GM12878 (cell line): Measurements from ENCODE around the gene PLEKHM2. TPM values are rescaled to one million over a fixed set of nuclear protein-coding genes. Genes with fewer than 3 reads are reported as not detected.
A peak's percentile ranks its signal among the peaks of the same experiment; 100 is the strongest.

ENCODE experiments used
- ATF2 ChIP-seq: IDR thresholded peaks from 2 replicates; pipeline ENCODE4 v1.6.1; 2012; ENCODE audit warnings: low read length, inconsistent platforms
- E2F4 ChIP-seq: IDR thresholded peaks from 2 replicates; pipeline ENCODE4 v1.6.1; 2012; ENCODE audit warnings: low read depth, low read length, improper control_type of control experiment
- ETV6 ChIP-seq, 2 experiments: fragments of 450-650 bp in 1 of 2; IDR thresholded peaks in 1 of 2; conservative IDR thresholded peaks in 1 of 2; 2 replicates each; pipeline ENCODE4 v1.6.1; 2014; ENCODE audit warnings: antibody characterized with exemption in 1 of 2, borderline replicate concordance in 1 of 2, low read depth in 1 of 2, mild to moderate bottlenecking in 1 of 2, moderate library complexity in 1 of 2
- GABPA ChIP-seq: IDR thresholded peaks from 2 replicates; pipeline ENCODE4 v1.6.1; 2014; ENCODE audit warnings: antibody characterized with exemption, low read depth, mild to moderate bottlenecking, inconsistent platforms
- KDM1A ChIP-seq: fragments of 200-600 bp; sonication (generic); IDR thresholded peaks from 2 replicates; pipeline ENCODE4 v1.6.1; 2016; ENCODE audit warnings: borderline replicate concordance
- KLF5 ChIP-seq: fragments of 450-650 bp; IDR thresholded peaks from 2 replicates; pipeline ENCODE4 v1.6.1; 2014; ENCODE audit warnings: mild to moderate bottlenecking; ENCODE audit not compliant: partially characterized antibody
- RBBP5 ChIP-seq: fragments of 200-600 bp; sonication (generic); conservative IDR thresholded peaks from 2 replicates; pipeline ENCODE4 v1.6.1; 2016
- SMAD5 ChIP-seq: IDR thresholded peaks from 2 replicates; pipeline ENCODE4 v1.6.1; 2016; ENCODE audit warnings: antibody characterized with exemption, low read depth
- SRF ChIP-seq, 2 experiments: IDR thresholded peaks; 2 replicates each; pipeline ENCODE4 v1.6.1; 2011; ENCODE audit warnings: low read depth in 2 of 2, low read length in 2 of 2, mild to moderate bottlenecking in 1 of 2, moderate library complexity in 1 of 2
- STAT1 ChIP-seq: fragments of 450-650 bp; conservative IDR thresholded peaks from 2 replicates; pipeline ENCODE4 v1.6.1; 2014; ENCODE audit warnings: antibody characterized with exemption, mild to moderate bottlenecking
- TBL1XR1 ChIP-seq: IDR thresholded peaks from 2 replicates; pipeline ENCODE4 v1.6.1; 2012; ENCODE audit warnings: low read depth, low read length, improper control_type of control experiment
- ZNF384 ChIP-seq: IDR thresholded peaks from 2 replicates; pipeline ENCODE4 v1.6.1; 2012; ENCODE audit warnings: low read depth, mild to moderate bottlenecking, low read length, improper control_type of control experiment, borderline replicate concordance
- polyA plus RNA-seq, 11 experiments: library from polyadenylated mRNA; depleted of rRNA in 4 of 11; unstranded in 6 of 11; stranded (reverse) in 5 of 11; fragments of >200 nt; fragmentation: Nextera tagmentation in 4 of 11; fragmentation: Illumina TruSeq in 1 of 11; extraction: Ambion mirVana in 4 of 11; extraction: Trizol in 1 of 11; gene quantifications; 1 replicate in 1 of 11; 2 replicates in 10 of 11; pipeline versions ENCODE4 v1.2.1 to v1.2.3, GENCODE V29; 2011 to 2016; ENCODE audit warnings: inconsistent platforms in 2 of 11, missing spikeins in 2 of 11, low read depth in 1 of 11
- total RNA-seq, 4 experiments: library from RNA; depleted of rRNA in 3 of 4; stranded (reverse); fragments of >200 nt in 3 of 4; fragmentation: Illumina TruSeq in 1 of 4; extraction: Trizol in 1 of 4; gene quantifications; 2 replicates each; pipeline versions ENCODE4 v1.2.1 to v1.2.3, GENCODE V29; 2013 to 2021
- TF ChIP-seq, protein P1 (sequence below): fragments of 450-650 bp; IDR thresholded peaks from 2 replicates; pipeline ENCODE4 v1.6.1; 2017; ENCODE audit warnings: mild to moderate bottlenecking, moderate library complexity
- TF ChIP-seq, protein P2 (sequence below): fragments of 450-650 bp; formaldehyde crosslinking; IDR thresholded peaks from 2 replicates; pipeline ENCODE4 v1.4.0; 2020; ENCODE audit warnings: mild to moderate bottlenecking, moderate library complexity
- TF ChIP-seq, protein P3 (sequence below): fragments of 450-650 bp; IDR thresholded peaks from 2 replicates; pipeline ENCODE4 v1.6.1; 2017; ENCODE audit warnings: mild to moderate bottlenecking, moderate library complexity

PLEKHM2 gene
- total and polyA plus RNA-seq, 10 of the 15 experiments (the other 5 are each of a cell fraction or from before 2014, with no cell fraction given) = 0.37 to 55.2 (median 19.3) TPM

GRCh38 chr1:15696956-15697521 is 12.9 kb downstream of the PLEKHM2 start (continued):
- TF ChIP-seq, protein P1, sequence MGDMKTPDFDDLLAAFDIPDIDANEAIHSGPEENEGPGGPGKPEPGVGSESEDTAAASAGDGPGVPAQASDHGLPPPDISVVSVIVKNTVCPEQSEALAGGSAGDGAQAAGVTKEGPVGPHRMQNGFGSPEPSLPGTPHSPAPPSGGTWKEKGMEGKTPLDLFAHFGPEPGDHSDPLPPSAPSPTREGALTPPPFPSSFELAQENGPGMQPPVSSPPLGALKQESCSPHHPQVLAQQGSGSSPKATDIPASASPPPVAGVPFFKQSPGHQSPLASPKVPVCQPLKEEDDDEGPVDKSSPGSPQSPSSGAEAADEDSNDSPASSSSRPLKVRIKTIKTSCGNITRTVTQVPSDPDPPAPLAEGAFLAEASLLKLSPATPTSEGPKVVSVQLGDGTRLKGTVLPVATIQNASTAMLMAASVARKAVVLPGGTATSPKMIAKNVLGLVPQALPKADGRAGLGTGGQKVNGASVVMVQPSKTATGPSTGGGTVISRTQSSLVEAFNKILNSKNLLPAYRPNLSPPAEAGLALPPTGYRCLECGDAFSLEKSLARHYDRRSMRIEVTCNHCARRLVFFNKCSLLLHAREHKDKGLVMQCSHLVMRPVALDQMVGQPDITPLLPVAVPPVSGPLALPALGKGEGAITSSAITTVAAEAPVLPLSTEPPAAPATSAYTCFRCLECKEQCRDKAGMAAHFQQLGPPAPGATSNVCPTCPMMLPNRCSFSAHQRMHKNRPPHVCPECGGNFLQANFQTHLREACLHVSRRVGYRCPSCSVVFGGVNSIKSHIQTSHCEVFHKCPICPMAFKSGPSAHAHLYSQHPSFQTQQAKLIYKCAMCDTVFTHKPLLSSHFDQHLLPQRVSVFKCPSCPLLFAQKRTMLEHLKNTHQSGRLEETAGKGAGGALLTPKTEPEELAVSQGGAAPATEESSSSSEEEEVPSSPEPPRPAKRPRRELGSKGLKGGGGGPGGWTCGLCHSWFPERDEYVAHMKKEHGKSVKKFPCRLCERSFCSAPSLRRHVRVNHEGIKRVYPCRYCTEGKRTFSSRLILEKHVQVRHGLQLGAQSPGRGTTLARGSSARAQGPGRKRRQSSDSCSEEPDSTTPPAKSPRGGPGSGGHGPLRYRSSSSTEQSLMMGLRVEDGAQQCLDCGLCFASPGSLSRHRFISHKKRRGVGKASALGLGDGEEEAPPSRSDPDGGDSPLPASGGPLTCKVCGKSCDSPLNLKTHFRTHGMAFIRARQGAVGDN = peak; percentile 46; the same call in 1 of the 2 replicates
- TF ChIP-seq, protein P2, sequence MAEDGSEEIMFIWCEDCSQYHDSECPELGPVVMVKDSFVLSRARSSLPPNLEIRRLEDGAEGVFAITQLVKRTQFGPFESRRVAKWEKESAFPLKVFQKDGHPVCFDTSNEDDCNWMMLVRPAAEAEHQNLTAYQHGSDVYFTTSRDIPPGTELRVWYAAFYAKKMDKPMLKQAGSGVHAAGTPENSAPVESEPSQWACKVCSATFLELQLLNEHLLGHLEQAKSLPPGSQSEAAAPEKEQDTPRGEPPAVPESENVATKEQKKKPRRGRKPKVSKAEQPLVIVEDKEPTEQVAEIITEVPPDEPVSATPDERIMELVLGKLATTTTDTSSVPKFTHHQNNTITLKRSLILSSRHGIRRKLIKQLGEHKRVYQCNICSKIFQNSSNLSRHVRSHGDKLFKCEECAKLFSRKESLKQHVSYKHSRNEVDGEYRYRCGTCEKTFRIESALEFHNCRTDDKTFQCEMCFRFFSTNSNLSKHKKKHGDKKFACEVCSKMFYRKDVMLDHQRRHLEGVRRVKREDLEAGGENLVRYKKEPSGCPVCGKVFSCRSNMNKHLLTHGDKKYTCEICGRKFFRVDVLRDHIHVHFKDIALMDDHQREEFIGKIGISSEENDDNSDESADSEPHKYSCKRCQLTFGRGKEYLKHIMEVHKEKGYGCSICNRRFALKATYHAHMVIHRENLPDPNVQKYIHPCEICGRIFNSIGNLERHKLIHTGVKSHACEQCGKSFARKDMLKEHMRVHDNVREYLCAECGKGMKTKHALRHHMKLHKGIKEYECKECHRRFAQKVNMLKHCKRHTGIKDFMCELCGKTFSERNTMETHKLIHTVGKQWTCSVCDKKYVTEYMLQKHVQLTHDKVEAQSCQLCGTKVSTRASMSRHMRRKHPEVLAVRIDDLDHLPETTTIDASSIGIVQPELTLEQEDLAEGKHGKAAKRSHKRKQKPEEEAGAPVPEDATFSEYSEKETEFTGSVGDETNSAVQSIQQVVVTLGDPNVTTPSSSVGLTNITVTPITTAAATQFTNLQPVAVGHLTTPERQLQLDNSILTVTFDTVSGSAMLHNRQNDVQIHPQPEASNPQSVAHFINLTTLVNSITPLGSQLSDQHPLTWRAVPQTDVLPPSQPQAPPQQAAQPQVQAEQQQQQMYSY (CRISPR knock-in tag) = no peak
- TF ChIP-seq SRF (IDR thresholded peaks at IDR 0.05; ENCODE audit: low read depth in 2 of 2, low read length in 2 of 2) (peak; percentile 98), STAT1 (peak; percentile 11; the same call in 1 of the 2 replicates), RBBP5 (no peak), ETV6 (conservative IDR thresholded peaks at IDR 0.05 in 1 of 2, IDR thresholded peaks at IDR 0.05 in 1 of 2; ENCODE audit: borderline replicate concordance in 1 of 2, low read depth in 1 of 2) (peak in 1 of 2 experiments; percentile 94; a peak in 2 of 4 replicates), KDM1A (no peak), ATF2 (no peak; the same call in 1 of the 2 replicates), ZNF384 (no peak), KLF5 (no peak), TBL1XR1 (peak; percentile 42; the same call in 1 of the 2 replicates), SMAD5 (no peak), GABPA (no peak), E2F4 (no peak)
- TF ChIP-seq, protein P3, sequence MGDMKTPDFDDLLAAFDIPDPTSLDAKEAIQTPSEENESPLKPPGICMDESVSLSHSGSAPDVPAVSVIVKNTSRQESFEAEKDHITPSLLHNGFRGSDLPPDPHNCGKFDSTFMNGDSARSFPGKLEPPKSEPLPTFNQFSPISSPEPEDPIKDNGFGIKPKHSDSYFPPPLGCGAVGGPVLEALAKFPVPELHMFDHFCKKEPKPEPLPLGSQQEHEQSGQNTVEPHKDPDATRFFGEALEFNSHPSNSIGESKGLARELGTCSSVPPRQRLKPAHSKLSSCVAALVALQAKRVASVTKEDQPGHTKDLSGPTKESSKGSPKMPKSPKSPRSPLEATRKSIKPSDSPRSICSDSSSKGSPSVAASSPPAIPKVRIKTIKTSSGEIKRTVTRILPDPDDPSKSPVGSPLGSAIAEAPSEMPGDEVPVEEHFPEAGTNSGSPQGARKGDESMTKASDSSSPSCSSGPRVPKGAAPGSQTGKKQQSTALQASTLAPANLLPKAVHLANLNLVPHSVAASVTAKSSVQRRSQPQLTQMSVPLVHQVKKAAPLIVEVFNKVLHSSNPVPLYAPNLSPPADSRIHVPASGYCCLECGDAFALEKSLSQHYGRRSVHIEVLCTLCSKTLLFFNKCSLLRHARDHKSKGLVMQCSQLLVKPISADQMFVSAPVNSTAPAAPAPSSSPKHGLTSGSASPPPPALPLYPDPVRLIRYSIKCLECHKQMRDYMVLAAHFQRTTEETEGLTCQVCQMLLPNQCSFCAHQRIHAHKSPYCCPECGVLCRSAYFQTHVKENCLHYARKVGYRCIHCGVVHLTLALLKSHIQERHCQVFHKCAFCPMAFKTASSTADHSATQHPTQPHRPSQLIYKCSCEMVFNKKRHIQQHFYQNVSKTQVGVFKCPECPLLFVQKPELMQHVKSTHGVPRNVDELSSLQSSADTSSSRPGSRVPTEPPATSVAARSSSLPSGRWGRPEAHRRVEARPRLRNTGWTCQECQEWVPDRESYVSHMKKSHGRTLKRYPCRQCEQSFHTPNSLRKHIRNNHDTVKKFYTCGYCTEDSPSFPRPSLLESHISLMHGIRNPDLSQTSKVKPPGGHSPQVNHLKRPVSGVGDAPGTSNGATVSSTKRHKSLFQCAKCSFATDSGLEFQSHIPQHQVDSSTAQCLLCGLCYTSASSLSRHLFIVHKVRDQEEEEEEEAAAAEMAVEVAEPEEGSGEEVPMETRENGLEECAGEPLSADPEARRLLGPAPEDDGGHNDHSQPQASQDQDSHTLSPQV = no peak
